CD4-positive, alpha-beta T cell treated with Interleukin-6 for 4 hours (primary cell): ENCODE measurements around the gene PEX5.
"Not testable (repeated sequence)": the region's sequence is repeated elsewhere in the genome, so short reads cannot be mapped to it uniquely, and the experiment has no call there.

Source experiments
- DNase-seq: peaks from one replicate; pipeline ENCODE4 v3.0.0-alpha.2; 2020; ENCODE audit warnings: mixed read lengths

PEX5 gene

GRCh38 chr12:7161327-7161726 lies 28.2 kb upstream of the PEX5 start:
- DNase-seq: no peak

GRCh38 chr12:7161811-7162210 lies 27.7 kb upstream of the PEX5 start:
- no peak for DNase-seq

- peak; percentile 30 for DNase-seq
Observed at GRCh38 chr12:7162691-7163114, 26.8 kb upstream of the PEX5 start.

GRCh38 chr12:7169951-7170350 lies 19.5 kb upstream of the PEX5 start:
- no peak for DNase-seq

- no peak for DNase-seq
Observed at GRCh38 chr12:7171854-7172253, 17.6 kb upstream of the PEX5 start.

GRCh38 chr12:7175493-7175892 lies 14.0 kb upstream of the PEX5 start:
- DNase-seq: no peak

GRCh38 chr12:7176595-7176994 lies 12.9 kb upstream of the PEX5 start:
- DNase-seq: no peak

- no peak for DNase-seq
Observed at GRCh38 chr12:7178481-7178880, 11.0 kb upstream of the PEX5 start.

GRCh38 chr12:7180685-7181084 lies 8.8 kb upstream of the PEX5 start:
- no peak for DNase-seq

GRCh38 chr12:7186058-7186457 lies 3.4 kb upstream of the PEX5 start:
- DNase-seq: not testable (repeated sequence)

GRCh38 chr12:7188562-7189397 lies 706 bp upstream of the PEX5 start:
- peak; percentile 72 for DNase-seq

GRCh38 chr12:7190268-7191055 lies 976 bp downstream of the PEX5 start:
- DNase-seq: peak; percentile 1

GRCh38 chr12:7193674-7194073 lies 4.2 kb downstream of the PEX5 start:
- no peak for DNase-seq

GRCh38 chr12:7197841-7198240 lies 8.4 kb downstream of the PEX5 start:
- DNase-seq: no peak

GRCh38 chr12:7203109-7203508 lies 13.6 kb downstream of the PEX5 start:
- DNase-seq: no peak

GRCh38 chr12:7205091-7205490 lies 15.6 kb downstream of the PEX5 start:
- no peak for DNase-seq

GRCh38 chr12:7206691-7207090 lies 17.2 kb downstream of the PEX5 start:
- no peak for DNase-seq

GRCh38 chr12:7207866-7208625 lies 18.6 kb downstream of the PEX5 start:
- no peak for DNase-seq

GRCh38 chr12:7209958-7210357 lies 20.5 kb downstream of the PEX5 start:
- DNase-seq: no peak

GRCh38 chr12:7210642-7211151 lies 21.2 kb downstream of the PEX5 start:
- no peak for DNase-seq

- no peak for DNase-seq
Observed at GRCh38 chr12:7212678-7213077, 23.2 kb downstream of the PEX5 start.

- not testable (repeated sequence) for DNase-seq
Observed at GRCh38 chr12:7213745-7214144, 24.3 kb downstream of the PEX5 start.

- DNase-seq: no peak
Observed at GRCh38 chr12:7217475-7218069, 28.1 kb downstream of the PEX5 start.
